HepG2 (cell line): ENCODE measurements around the gene KDM7A. TPM values are rescaled to one million over a fixed set of nuclear protein-coding genes. Genes with fewer than 3 reads are reported as not detected.
A peak's percentile ranks its signal among the peaks of the same experiment; 100 is the strongest.

Source experiments
- CC2D1A ChIP-seq: sonication (generic); formaldehyde crosslinking; IDR thresholded peaks from 2 replicates; pipeline ENCODE4 v1.8.1; 2023; ENCODE audit warnings: mild to moderate bottlenecking, missing genetic modification reagents
- DNMT1 ChIP-seq: sonication (generic); formaldehyde crosslinking; IDR thresholded peaks from 2 replicates; pipeline ENCODE4 v1.5.1; 2020; ENCODE audit warnings: mild to moderate bottlenecking, missing genetic modification reagents
- GTF3A ChIP-seq: sonication (generic); formaldehyde crosslinking; conservative IDR thresholded peaks from 2 replicates; pipeline ENCODE4 v1.4.0; 2020; ENCODE audit warnings: mild to moderate bottlenecking, missing genetic modification reagents
- IRX3 ChIP-seq: sonication (generic); formaldehyde crosslinking; IDR thresholded peaks from 2 replicates; pipeline ENCODE4 v1.8.1; 2023; ENCODE audit warnings: mild to moderate bottlenecking, low read depth, missing genetic modification reagents, borderline replicate concordance
- NFE2L2 ChIP-seq: fragments of 150-350 bp; IDR thresholded peaks from 2 replicates; pipeline ENCODE4 v1.6.1; 2014; ENCODE audit warnings: low read length
- NFRKB ChIP-seq: fragments of 450-650 bp; IDR thresholded peaks from 2 replicates; pipeline ENCODE4 v1.6.1; 2017
- NR2F1 ChIP-seq, 2 experiments: fragments of 450-650 bp in 1 of 2; formaldehyde crosslinking in 1 of 2; IDR thresholded peaks; 2 replicates each; pipeline versions ENCODE4 v1.5.0 to v1.6.1; 2016 to 2020; ENCODE audit warnings: mild to moderate bottlenecking in 1 of 2, missing compliant biosample characterization in 1 of 2, missing genetic modification reagents in 1 of 2, moderate library complexity in 1 of 2
- PAWR ChIP-seq: sonication (generic); formaldehyde crosslinking; IDR thresholded peaks from 2 replicates; pipeline ENCODE4 v1.4.0; 2020; ENCODE audit warnings: missing genetic modification reagents, mild to moderate bottlenecking, borderline replicate concordance
- PCBP1 ChIP-seq: fragments of 200-400 bp; formaldehyde crosslinking; IDR thresholded peaks from 2 replicates; pipeline ENCODE4 v1.6.1; 2017; ENCODE audit warnings: mild to moderate bottlenecking, low read depth, low read length, borderline replicate concordance
- PHB2 ChIP-seq: fragments of 450-650 bp; IDR thresholded peaks from 2 replicates; pipeline ENCODE4 v1.6.1; 2018; ENCODE audit not compliant: partially characterized antibody
- RAD21 ChIP-seq: fragments of 450-650 bp; formaldehyde crosslinking; IDR thresholded peaks from 2 replicates; pipeline ENCODE4 v1.5.0; 2020; ENCODE audit warnings: mild to moderate bottlenecking
- RFXANK ChIP-seq: IDR thresholded peaks from 2 replicates; pipeline ENCODE4 v1.6.1; 2016
- STAT5B ChIP-seq: sonication (generic); formaldehyde crosslinking; IDR thresholded peaks from 2 replicates; pipeline ENCODE4 v1.4.0; 2020; ENCODE audit warnings: missing genetic modification reagents
- ZFP36L2 ChIP-seq: sonication (generic); formaldehyde crosslinking; IDR thresholded peaks from 2 replicates; pipeline ENCODE4 v1.4.0; 2020; ENCODE audit warnings: missing genetic modification reagents
- ZMYM4 ChIP-seq: sonication (generic); formaldehyde crosslinking; IDR thresholded peaks from 2 replicates; pipeline ENCODE4 v1.8.1; 2023; ENCODE audit warnings: mild to moderate bottlenecking, missing genetic modification reagents
- ZNF230 ChIP-seq: sonication (generic); formaldehyde crosslinking; IDR thresholded peaks from 2 replicates; pipeline ENCODE4 v1.4.0; 2020; ENCODE audit warnings: mild to moderate bottlenecking, missing genetic modification reagents
- ZNF331 ChIP-seq: sonication (generic); formaldehyde crosslinking; IDR thresholded peaks from 2 replicates; pipeline ENCODE4 v1.4.0; 2020; ENCODE audit warnings: missing genetic modification reagents
- ZNF83 ChIP-seq: sonication (generic); formaldehyde crosslinking; IDR thresholded peaks from 2 replicates; pipeline ENCODE4 v1.4.0; 2020; ENCODE audit warnings: missing genetic modification reagents, mild to moderate bottlenecking, borderline replicate concordance
- polyA plus RNA-seq, 8 experiments: library from polyadenylated mRNA; depleted of rRNA in 3 of 8; stranded (reverse) in 7 of 8; unstranded in 1 of 8; fragments of >200 nt; fragmentation: Illumina TruSeq in 4 of 8; extraction: Trizol in 4 of 8; gene quantifications; 2 replicates each; pipeline versions ENCODE4 v1.2.1 to v1.2.3, GENCODE V29; 2011 to 2016; ENCODE audit warnings: low read depth in 4 of 8, missing spikeins in 1 of 8, mixed read lengths in 1 of 8; ENCODE audit not compliant: insufficient read depth in 1 of 8
- total RNA-seq, 5 experiments: library from RNA; depleted of rRNA; stranded (reverse); fragments of >200 nt; fragmentation: Illumina TruSeq; extraction: Trizol; gene quantifications; 2 replicates each; pipeline ENCODE4 v1.2.3, GENCODE V29; 2016; ENCODE audit warnings: low read depth in 1 of 5
- TF ChIP-seq, protein P1 (sequence below), 2 experiments: fragments of 450-650 bp in 1 of 2; sonication (generic) in 1 of 2; formaldehyde crosslinking in 1 of 2; IDR thresholded peaks; 2 replicates each; pipeline versions ENCODE4 v1.6.1 to v1.8.0; 2016 to 2022; ENCODE audit warnings: antibody characterized with exemption in 1 of 2, mild to moderate bottlenecking in 1 of 2, missing genetic modification reagents in 1 of 2
- TF ChIP-seq, protein P2 (sequence below): IDR thresholded peaks from 2 replicates; pipeline ENCODE4 v1.6.1; 2016; ENCODE audit warnings: low read depth

Gene KDM7A
- total and polyA plus RNA-seq, 2 of the 13 experiments (the other 11 are each of a cell fraction or from before 2014, with no cell fraction given): 10.8 to 16.8 TPM

DNA sequence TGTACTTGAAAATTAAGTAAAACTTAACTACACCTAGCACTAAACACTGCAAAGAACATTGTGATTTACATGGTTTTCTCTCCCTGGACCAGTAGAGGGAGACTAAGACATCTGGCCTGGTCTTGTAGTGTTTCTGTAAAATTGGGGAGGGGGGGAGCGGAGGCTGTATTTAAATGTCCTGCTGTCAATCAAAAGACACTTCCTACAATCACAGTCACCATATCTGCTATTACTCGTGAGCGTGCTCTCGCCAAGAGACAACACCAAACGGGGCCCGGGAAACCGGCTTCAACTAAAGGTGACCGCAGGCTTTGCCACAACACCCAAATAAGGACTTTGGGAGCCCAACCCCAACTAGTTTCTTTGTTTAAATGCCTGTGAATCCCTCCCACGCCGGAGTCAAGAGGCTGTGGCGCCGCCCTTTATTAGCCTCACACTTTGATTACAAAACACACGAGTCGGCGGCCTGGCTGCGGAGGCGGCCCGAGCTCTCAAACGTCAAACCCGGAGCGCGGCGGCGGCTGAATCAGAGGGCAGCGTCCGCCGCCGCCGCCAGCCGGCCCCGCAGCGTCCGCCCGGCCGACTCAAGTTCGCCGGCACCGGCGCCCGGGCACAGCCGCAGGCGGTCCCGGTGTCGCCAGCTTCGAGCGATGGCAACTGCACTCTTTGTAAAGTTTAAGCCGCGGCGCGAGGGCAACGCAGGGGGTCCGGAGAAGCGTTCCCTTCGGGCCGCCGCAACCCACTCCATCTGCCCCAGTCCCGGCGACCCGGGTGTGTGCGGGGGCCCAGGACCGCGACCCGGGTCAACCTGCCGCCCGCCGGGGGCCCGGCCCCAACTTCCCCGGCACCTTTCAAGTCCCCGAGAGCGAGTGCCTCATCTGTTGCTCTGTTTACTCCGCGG lies 1.3 kb downstream of the KDM7A start (continued):
- TF ChIP-seq, protein P1, sequence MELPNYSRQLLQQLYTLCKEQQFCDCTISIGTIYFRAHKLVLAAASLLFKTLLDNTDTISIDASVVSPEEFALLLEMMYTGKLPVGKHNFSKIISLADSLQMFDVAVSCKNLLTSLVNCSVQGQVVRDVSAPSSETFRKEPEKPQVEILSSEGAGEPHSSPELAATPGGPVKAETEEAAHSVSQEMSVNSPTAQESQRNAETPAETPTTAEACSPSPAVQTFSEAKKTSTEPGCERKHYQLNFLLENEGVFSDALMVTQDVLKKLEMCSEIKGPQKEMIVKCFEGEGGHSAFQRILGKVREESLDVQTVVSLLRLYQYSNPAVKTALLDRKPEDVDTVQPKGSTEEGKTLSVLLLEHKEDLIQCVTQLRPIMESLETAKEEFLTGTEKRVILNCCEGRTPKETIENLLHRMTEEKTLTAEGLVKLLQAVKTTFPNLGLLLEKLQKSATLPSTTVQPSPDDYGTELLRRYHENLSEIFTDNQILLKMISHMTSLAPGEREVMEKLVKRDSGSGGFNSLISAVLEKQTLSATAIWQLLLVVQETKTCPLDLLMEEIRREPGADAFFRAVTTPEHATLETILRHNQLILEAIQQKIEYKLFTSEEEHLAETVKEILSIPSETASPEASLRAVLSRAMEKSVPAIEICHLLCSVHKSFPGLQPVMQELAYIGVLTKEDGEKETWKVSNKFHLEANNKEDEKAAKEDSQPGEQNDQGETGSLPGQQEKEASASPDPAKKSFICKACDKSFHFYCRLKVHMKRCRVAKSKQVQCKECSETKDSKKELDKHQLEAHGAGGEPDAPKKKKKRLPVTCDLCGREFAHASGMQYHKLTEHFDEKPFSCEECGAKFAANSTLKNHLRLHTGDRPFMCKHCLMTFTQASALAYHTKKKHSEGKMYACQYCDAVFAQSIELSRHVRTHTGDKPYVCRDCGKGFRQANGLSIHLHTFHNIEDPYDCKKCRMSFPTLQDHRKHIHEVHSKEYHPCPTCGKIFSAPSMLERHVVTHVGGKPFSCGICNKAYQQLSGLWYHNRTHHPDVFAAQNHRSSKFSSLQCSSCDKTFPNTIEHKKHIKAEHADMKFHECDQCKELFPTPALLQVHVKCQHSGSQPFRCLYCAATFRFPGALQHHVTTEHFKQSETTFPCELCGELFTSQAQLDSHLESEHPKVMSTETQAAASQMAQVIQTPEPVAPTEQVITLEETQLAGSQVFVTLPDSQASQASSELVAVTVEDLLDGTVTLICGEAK (IDR thresholded peaks at IDR 0.05): no peak
- TF ChIP-seq, protein P1 (CRISPR knock-in tag; IDR thresholded peaks at IDR 0.05): no peak
- 0 out of 2 replicates have a peak, but pooled peaks have one; percentile 23 for TF ChIP-seq GTF3A (CRISPR knock-in tag)
- no peak for TF ChIP-seq PCBP1
- TF ChIP-seq, protein P2, sequence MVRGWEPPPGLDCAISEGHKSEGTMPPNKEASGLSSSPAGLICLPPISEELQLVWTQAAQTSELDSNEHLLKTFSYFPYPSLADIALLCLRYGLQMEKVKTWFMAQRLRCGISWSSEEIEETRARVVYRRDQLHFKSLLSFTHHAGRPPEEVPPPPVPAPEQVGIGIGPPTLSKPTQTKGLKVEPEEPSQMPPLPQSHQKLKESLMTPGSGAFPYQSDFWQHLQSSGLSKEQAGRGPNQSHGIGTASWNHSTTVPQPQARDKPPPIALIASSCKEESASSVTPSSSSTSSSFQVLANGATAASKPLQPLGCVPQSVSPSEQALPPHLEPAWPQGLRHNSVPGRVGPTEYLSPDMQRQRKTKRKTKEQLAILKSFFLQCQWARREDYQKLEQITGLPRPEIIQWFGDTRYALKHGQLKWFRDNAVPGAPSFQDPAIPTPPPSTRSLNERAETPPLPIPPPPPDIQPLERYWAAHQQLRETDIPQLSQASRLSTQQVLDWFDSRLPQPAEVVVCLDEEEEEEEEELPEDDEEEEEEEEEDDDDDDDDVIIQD: no peak
- no peak for TF ChIP-seq RFXANK (CRISPR knock-in tag)
- TF ChIP-seq ZFP36L2 (CRISPR knock-in tag): no peak
- TF ChIP-seq NFE2L2: no peak
- TF ChIP-seq RAD21 (CRISPR knock-in tag): peak; percentile 73
- TF ChIP-seq STAT5B (CRISPR knock-in tag): no peak
- no peak for TF ChIP-seq ZNF331 (CRISPR knock-in tag)
- TF ChIP-seq ZNF83 (CRISPR knock-in tag): no peak
- TF ChIP-seq ZNF230 (CRISPR knock-in tag): peak; percentile 34; the same call in 1 of the 2 replicates
- TF ChIP-seq CC2D1A (CRISPR knock-in tag): no peak
- no peak for TF ChIP-seq PHB2
- no peak for TF ChIP-seq IRX3
- TF ChIP-seq NR2F1 (CRISPR knock-in tag; IDR thresholded peaks at IDR 0.05): no peak
- no peak for TF ChIP-seq DNMT1 (CRISPR knock-in tag)
- TF ChIP-seq PAWR: no peak
- TF ChIP-seq ZMYM4 (CRISPR knock-in tag): peak; percentile 67
- no peak for TF ChIP-seq NFRKB
